Activated T-cell treated with anti-CD3 and anti-CD28 coated beads, Interleukin-2, amount 50 U/mL, for 72 hours (primary cell): ENCODE data around the gene ELOVL5. TPM values are rescaled to one million over a fixed set of nuclear protein-coding genes. Genes with fewer than 3 reads are reported as not detected.

Source experiments
- ATAC-seq, 2 donors: fragments of 150-1000 bp; cut with Tn5 transposase; replicated peaks in 1 of 2; 2 replicates each; pipeline ENCODE4 v1.10.0; 2021; ENCODE audit warnings: moderate library complexity in 2 of 2, mild to moderate bottlenecking in 1 of 2
- DNase-seq, 2 donors: peaks; one replicate each; pipeline ENCODE4 v3.0.0; 2021 to 2022; ENCODE audit warnings: mixed read lengths in 1 of 2
- H3K27ac Mint-ChIP-seq: one replicate; pipeline ENCODE4 v1.8.0; 2022; ENCODE audit warnings: mild to moderate bottlenecking, moderate library complexity, mixed read lengths
- H3K27me3 Mint-ChIP-seq: one replicate; pipeline ENCODE4 v1.8.0; 2022; ENCODE audit warnings: low read depth, mixed read lengths
- H3K36me3 Mint-ChIP-seq, 2 donors: one replicate each; pipeline ENCODE4 v1.8.0; 2022; ENCODE audit warnings: mixed read lengths in 2 of 2, mild to moderate bottlenecking in 1 of 2; ENCODE audit not compliant: insufficient read depth in 2 of 2
- H3K4me1 Mint-ChIP-seq: one replicate; pipeline ENCODE4 v1.8.0; 2022; ENCODE audit warnings: low read depth, mixed read lengths
- H3K4me3 Mint-ChIP-seq, 2 donors: one replicate each; pipeline ENCODE4 v1.8.0; 2022; ENCODE audit warnings: mild to moderate bottlenecking in 2 of 2, mixed read lengths in 2 of 2, moderate library complexity in 2 of 2
- H3K9me3 Mint-ChIP-seq, 2 donors: one replicate each; pipeline ENCODE4 v1.8.0; 2022; ENCODE audit warnings: mixed read lengths in 2 of 2
- total RNA-seq, 2 donors: library from RNA; stranded (reverse); gene quantifications; one replicate each; pipeline ENCODE4 v1.2.3, GENCODE V29; 2022

ELOVL5 gene
- total RNA-seq, 2 donors from 2014 or later = 102 to 108 TPM

- no peaks in the 10 kb centered on the region for H3K27me3 Mint-ChIP-seq
- no peak overlapping the region for H3K27ac Mint-ChIP-seq
- H3K4me3 Mint-ChIP-seq = no peak overlapping the region
- peaks cover 13 to 31% of the 10 kb centered on the region in 2 donors for H3K36me3 Mint-ChIP-seq
- H3K4me1 Mint-ChIP-seq = peaks cover 13% of the 10 kb centered on the region
- no peaks in the 10 kb centered on the region for H3K9me3 Mint-ChIP-seq
- DNase-seq (no peak), ATAC-seq (no peak)
Measured at GRCh38 chr6:53264915-53265607, 83.7 kb downstream of the ELOVL5 start.

GRCh38 chr6:53264337-53264736 lies 84.4 kb downstream of the ELOVL5 start:
- Mint-ChIP-seq H3K36me3 (peaks cover 13 to 35% of the 10 kb centered on the region in 2 donors), H3K4me3 (no peak overlapping the region), H3K4me1 (peaks cover 5% of the 10 kb centered on the region), H3K9me3 (no peaks in the 10 kb centered on the region), H3K27ac (peak overlapping the region; percentile 26), H3K27me3 (no peaks in the 10 kb centered on the region)
- DNase-seq = no peak
- ATAC-seq = no peak

GRCh38 chr6:53263917-53264316 lies 84.8 kb downstream of the ELOVL5 start:
- DNase-seq (no peak), ATAC-seq (no peak)
- H3K27ac Mint-ChIP-seq = no peak overlapping the region
- peaks cover 13 to 33% of the 10 kb centered on the region in 2 donors for H3K36me3 Mint-ChIP-seq
- no peak overlapping the region for H3K4me3 Mint-ChIP-seq
- H3K27me3 Mint-ChIP-seq = no peaks in the 10 kb centered on the region
- H3K4me1 Mint-ChIP-seq = peaks cover 1% of the 10 kb centered on the region
- H3K9me3 Mint-ChIP-seq = no peaks in the 10 kb centered on the region

GRCh38 chr6:53259860-53260580 lies 88.7 kb downstream of the ELOVL5 start:
- H3K4me1 Mint-ChIP-seq = no peaks in the 10 kb centered on the region
- no peak overlapping the region for H3K27ac Mint-ChIP-seq

GRCh38 chr6:53258774-53259155 lies 90.0 kb downstream of the ELOVL5 start:
- H3K4me1 Mint-ChIP-seq = no peaks in the 10 kb centered on the region
- DNase-seq (no peak), ATAC-seq (no peak)
- H3K4me3 Mint-ChIP-seq = no peak overlapping the region
- H3K27me3 Mint-ChIP-seq = no peaks in the 10 kb centered on the region
- H3K27ac Mint-ChIP-seq = no peak overlapping the region
- H3K36me3 Mint-ChIP-seq = peaks cover 17 to 19% of the 10 kb centered on the region in 2 donors
- H3K9me3 Mint-ChIP-seq = peaks cover 0 to 2% of the 10 kb centered on the region in 2 donors

More at GRCh38 chr6:53259860-53260580, 88.7 kb downstream of the ELOVL5 start:
- DNase-seq = no peak
- ATAC-seq = no peak
- H3K36me3 Mint-ChIP-seq = peaks cover 17 to 26% of the 10 kb centered on the region in 2 donors
- H3K9me3 Mint-ChIP-seq = peaks cover 0 to 2% of the 10 kb centered on the region in 2 donors
- no peak overlapping the region for H3K4me3 Mint-ChIP-seq
- no peaks in the 10 kb centered on the region for H3K27me3 Mint-ChIP-seq

GRCh38 chr6:53258076-53258773 lies 90.5 kb downstream of the ELOVL5 start:
- Mint-ChIP-seq H3K4me3 (no peak overlapping the region), H3K36me3 (peaks cover 17 to 19% of the 10 kb centered on the region in 2 donors), H3K27me3 (no peaks in the 10 kb centered on the region), H3K9me3 (peaks cover 0 to 2% of the 10 kb centered on the region in 2 donors), H3K27ac (no peak overlapping the region), H3K4me1 (no peaks in the 10 kb centered on the region)
- DNase-seq (no peak), ATAC-seq (no peak)

- Mint-ChIP-seq H3K4me3 (no peak overlapping the region), H3K27me3 (no peaks in the 10 kb centered on the region), H3K36me3 (peaks cover 17 to 19% of the 10 kb centered on the region in 2 donors), H3K27ac (no peak overlapping the region), H3K4me1 (no peaks in the 10 kb centered on the region), H3K9me3 (peaks cover 0 to 2% of the 10 kb centered on the region in 2 donors)
- no peak for DNase-seq
- ATAC-seq = no peak
Measured at GRCh38 chr6:53257533-53257932, 91.2 kb downstream of the ELOVL5 start.

GRCh38 chr6:53257001-53257400 lies 91.7 kb downstream of the ELOVL5 start:
- peaks cover 16 to 19% of the 10 kb centered on the region in 2 donors for H3K36me3 Mint-ChIP-seq
- no peak for ATAC-seq
- no peak overlapping the region for H3K4me3 Mint-ChIP-seq
- H3K27me3 Mint-ChIP-seq = no peaks in the 10 kb centered on the region
- no peak overlapping the region for H3K27ac Mint-ChIP-seq
- peaks cover 0 to 2% of the 10 kb centered on the region in 2 donors for H3K9me3 Mint-ChIP-seq
- no peak for DNase-seq
- peaks cover 3% of the 10 kb centered on the region for H3K4me1 Mint-ChIP-seq

GRCh38 chr6:53252177-53252692 lies 96.5 kb downstream of the ELOVL5 start:
- no peaks in the 10 kb centered on the region for H3K9me3 Mint-ChIP-seq
- peaks cover 3% of the 10 kb centered on the region in 2 donors for H3K36me3 Mint-ChIP-seq
- ATAC-seq (no peak), DNase-seq (no peak)
- H3K4me1 Mint-ChIP-seq = peaks cover 5% of the 10 kb centered on the region
- H3K4me3 Mint-ChIP-seq = no peak overlapping the region
- H3K27me3 Mint-ChIP-seq = no peaks in the 10 kb centered on the region
- no peak overlapping the region for H3K27ac Mint-ChIP-seq

- Mint-ChIP-seq H3K4me3 (no peak overlapping the region), H3K4me1 (peaks cover 5% of the 10 kb centered on the region), H3K9me3 (no peaks in the 10 kb centered on the region), H3K27me3 (no peaks in the 10 kb centered on the region), H3K27ac (no peak overlapping the region), H3K36me3 (no peaks in the 10 kb centered on the region)
- DNase-seq (no peak), ATAC-seq (peak in 1 of 2 donors; percentile 53)
Measured at GRCh38 chr6:53251033-53251672, 97.6 kb downstream of the ELOVL5 start.

GRCh38 chr6:53250176-53251032 lies 98.3 kb downstream of the ELOVL5 start:
- no peak for ATAC-seq
- no peaks in the 10 kb centered on the region for H3K36me3 Mint-ChIP-seq
- no peak overlapping the region for H3K27ac Mint-ChIP-seq
- no peak for DNase-seq
- H3K9me3 Mint-ChIP-seq = no peaks in the 10 kb centered on the region
- peaks cover 9% of the 10 kb centered on the region for H3K4me1 Mint-ChIP-seq
- H3K27me3 Mint-ChIP-seq = no peaks in the 10 kb centered on the region
- no peak overlapping the region for H3K4me3 Mint-ChIP-seq

GRCh38 chr6:53246924-53247323 lies 101.8 kb downstream of the ELOVL5 start:
- no peak for DNase-seq
- Mint-ChIP-seq H3K4me3 (no peak overlapping the region), H3K27ac (no peak overlapping the region), H3K4me1 (peaks cover 19% of the 10 kb centered on the region), H3K27me3 (no peaks in the 10 kb centered on the region), H3K9me3 (no peaks in the 10 kb centered on the region), H3K36me3 (peaks cover 0 to 1% of the 10 kb centered on the region in 2 donors)
- no peak for ATAC-seq
